NCI-H1694 treated with DMSO at 0.1 percent for 48 hours (cell line): ENCODE data around the gene CNTN4.

Source experiments
- DNase-seq: peaks from one replicate; lab custom pipeline; 2025; lab: John Stamatoyannopoulos, UW

CNTN4 gene

DNA sequence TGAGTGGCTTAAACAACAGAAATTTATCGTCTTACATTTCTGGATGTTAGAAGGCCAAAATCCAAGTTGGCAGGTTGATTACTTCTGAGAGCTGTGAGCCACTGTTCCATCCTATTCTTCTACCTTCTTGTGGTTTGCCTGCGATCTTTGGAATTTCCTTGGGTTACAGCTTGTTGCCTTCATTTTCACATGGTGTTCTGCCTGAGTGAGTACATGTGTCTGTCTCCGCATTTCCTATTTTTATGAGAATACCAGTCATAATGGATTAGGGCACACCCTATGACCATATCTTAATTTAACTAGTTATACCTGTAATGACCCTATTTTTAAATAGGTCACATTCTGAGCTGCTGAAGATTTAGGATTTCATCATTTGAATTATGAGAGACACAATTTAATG is 294.3 kb downstream of the CNTN4 start:
- no peak for DNase-seq

DNA sequence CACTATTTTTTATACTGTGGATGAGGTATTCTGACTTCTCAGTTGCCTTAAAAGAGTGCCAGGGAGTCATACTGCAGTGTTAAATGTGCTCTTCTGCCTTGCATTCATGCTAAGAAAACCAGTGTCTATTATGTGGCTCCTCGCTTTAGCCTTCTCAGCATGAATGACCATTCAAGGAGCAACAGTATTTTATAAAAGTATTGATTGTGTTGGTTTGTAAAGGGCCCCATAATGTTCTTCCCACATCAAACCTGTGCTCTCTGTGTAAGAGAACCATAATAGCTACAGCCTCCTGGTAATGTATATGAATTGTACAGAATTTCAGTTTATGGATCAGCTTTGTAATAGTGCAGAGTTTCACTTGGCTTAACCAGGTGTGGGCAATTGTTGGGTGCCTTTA is 316.4 kb downstream of the CNTN4 start:
- DNase-seq = no peak

DNA sequence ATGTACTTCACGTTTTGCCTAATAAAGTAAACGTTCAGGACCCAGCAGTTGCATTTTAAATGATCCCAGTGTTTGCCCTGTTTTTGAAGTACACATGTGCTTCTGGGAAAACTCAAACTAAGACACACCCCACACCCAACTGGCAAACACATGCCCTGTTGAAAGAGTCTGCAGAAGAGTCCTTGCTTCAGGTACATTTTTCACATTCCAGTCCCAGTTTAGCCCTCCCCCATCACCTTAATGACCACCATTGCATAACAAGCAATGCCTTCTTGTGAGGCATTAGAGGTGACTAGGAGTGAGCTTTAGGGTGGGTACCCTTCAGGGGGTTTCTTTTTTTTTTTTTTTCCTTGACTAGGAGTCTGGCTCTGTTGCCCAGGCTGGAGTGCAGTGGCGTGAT is 322.3 kb downstream of the CNTN4 start:
- DNase-seq = no peak

DNA sequence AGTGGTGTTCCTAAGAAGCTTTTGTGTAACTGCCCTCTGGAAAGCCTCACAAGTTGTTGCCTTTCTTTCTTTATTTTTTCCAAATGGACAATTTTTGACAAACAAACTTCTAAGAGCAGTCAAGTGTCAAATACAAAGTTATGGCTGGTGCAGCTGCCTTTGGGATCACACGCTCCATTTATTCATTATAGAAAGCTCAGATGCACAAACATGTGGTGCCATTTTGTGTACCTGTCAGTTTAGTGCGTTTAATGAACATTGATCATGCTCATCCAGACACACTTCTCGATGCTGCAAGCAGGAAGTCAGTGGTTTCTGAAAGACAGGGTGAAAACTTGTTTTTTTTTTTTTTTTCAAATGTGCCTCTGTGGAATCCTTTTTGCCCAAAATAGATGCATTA is 324.5 kb downstream of the CNTN4 start:
- DNase-seq = no peak

DNA sequence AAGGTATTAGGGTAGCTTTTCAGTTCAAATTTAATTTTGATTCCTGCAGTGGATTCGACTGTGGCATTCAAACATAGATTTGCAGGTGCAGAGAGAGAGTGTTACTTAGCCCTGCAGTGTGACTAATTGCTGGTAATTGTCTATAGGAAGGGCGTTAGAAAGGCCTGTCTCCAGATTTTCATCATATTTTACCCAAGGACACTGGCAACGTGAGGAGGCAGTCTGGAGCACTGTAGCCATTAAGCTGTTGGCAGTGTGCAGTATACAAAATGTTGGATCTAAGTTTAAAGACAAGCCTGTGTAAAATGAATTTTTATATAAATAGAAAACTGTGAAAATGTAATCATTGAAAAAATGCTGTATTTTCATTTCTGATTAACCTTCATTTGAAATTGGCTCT is 342.9 kb downstream of the CNTN4 start:
- no peak for DNase-seq

DNA sequence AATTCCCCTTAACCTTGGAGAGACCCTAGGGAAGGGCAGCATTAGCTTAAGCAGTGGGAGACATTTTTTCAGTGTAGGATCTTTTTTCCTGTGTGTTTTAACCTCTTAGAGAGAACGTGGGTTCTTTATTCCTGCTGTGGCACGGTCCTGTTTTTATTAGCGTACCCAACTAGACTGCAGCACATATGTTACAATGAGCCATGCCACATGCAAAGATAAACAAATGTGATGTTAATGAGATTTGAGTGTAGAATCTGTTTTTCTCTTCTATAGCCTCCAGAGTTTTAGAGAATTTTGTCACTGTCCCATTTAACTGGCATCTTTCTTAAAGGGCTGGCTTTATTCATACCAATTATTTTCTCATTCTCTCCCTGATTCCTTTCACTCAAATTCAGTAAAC is 347.5 kb downstream of the CNTN4 start:
- peak; percentile 7 for DNase-seq

DNA sequence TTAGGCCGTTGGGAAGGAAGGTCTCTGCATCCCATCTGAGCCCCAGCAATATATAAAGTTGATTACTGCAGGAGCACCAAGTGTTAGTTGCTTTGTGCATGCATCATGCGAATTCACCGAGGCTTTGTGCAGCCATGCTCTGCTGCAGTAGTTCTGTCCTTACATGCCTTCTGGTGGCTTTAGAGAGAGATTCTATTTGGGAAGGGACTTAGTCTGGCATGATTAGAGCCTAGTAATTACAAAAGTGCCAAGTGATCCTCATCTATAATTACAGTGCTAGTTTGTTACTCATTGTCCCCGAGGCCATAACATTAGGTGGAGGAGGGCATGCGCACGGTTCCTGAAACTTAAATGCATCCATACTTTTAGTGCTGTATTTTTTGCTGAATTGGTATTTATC is 353.6 kb downstream of the CNTN4 start:
- DNase-seq = peak; percentile 12

DNA sequence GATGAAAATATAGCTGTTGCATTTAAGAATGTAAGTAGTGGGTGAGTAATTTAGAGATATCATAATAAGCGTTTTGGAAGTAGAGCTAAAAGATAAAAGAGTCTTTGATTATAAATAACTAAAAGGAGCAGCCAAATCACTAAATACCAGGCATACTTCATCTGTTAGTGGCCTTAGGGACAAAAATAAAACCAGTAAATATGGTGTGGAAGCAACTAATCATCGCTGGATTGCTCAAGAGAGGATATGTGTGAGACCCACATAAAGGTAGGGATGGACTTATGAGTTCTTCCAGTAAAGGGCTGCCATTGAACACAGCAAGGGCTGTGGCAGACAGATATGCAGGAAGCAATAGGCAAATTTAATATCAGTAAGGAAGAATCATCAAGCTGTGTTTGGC is 356.2 kb downstream of the CNTN4 start:
- no peak for DNase-seq

DNA sequence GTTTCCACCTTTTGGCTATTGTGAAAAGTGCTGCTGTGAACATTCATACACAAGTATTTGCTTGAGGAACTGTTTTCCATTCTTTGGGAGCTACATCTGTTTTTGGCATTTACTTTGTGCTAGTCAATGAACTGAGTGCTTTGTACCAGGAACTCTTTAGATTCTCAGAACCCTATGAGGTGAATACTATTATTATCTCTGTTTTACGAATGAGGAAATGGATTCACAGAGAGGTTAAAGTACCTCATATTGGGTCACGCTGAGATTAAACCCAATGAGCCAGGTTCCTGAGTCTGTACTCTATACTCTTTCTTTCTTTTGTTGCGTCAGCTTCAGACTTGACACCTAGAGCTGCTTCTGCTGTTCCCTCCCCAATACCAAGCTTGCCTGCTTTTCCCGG is 358.1 kb downstream of the CNTN4 start:
- no peak for DNase-seq

DNA sequence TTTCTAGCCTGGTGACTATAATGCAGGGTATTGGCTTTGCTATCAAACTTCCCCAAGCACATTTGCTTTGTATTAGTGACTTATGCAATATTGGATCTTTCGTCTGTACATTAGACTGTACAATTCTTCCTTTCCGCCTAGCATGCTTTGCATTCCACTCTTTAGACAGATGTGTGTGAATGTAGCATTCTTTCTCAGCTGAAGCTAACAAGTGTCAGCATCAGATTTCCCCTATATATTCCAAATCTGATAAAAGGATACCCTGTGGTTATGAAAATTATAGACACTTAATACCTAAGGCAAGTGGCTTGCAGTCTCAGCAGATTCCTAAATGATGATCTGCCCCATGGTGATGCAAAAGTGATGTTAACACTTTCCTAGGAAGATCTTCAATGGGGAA is 360.1 kb downstream of the CNTN4 start:
- no peak for DNase-seq

DNA sequence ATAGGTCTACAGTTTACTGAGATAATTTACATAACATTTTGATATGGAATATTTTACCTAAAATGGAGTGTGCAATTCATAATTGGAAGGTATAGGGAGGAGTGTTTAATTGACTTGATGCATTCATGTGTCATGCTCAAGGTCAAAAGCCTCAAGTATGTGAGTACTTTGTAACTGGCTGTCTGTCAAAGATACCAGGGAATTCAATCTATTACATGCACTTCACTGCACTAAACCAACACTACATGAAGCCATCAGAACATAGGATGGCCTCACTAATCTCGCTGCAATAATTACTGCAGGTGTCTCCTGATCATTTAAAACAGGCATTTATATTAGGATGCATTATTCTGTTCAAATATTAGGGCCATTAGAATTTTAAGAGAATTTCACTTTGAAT is 367.2 kb downstream of the CNTN4 start:
- no peak for DNase-seq

DNA sequence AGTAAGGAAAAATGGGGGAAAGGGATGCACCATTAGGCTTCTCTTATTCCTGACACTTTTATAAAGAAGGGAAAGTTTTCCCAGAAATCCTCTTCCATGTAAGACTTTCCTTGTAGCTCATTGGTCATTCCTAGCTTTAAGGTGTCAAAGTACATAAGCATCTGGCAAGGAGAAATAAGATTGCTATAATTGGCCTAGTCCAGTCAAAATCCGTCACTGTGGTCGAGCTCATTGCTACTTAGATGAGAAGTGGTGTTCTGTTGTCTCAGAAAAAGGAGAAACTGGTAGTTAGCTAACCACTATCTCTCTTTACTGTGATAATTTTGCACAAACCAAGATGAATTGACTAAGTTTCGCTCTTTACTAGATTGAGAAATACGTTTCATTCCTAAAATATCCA is 370.1 kb downstream of the CNTN4 start:
- no peak for DNase-seq

DNA sequence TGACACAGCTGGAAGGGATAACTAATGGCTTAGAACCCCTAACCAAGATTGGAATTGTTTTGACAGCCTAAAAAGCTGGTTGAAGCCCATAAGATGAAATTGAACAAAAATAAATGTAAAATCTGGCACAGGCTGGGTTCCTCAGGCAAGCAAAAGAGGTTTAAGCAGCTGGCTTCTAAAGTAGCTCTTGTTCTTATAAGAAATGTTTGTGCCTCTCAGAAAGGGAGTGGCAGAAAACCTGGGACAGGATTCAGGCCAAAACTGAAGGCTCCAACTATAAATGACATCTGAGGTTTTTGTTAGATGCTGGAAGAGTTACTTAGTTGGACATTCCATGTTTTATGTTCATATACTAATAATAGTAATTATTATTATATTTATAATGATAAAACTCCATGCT is 378.3 kb downstream of the CNTN4 start:
- DNase-seq = no peak

DNA sequence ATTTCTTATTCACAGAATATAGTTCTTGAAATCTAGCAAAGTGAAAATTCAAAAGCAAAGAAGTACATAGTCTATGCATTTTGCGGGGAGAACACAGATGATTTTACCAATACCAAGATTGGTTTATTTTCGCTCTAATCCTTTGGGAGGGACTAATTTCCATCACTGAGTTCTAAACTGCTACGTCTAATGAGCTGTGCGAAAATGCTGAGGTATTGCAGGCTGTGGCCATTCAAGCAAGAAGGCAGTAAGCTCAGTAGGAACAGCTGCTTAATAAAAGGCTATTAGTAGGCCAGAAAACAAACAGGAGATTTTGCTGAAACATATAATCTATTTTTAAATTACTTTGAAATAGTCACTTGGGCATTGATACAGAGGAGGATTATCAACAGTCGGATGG is 379.0 kb downstream of the CNTN4 start:
- no peak for DNase-seq

DNA sequence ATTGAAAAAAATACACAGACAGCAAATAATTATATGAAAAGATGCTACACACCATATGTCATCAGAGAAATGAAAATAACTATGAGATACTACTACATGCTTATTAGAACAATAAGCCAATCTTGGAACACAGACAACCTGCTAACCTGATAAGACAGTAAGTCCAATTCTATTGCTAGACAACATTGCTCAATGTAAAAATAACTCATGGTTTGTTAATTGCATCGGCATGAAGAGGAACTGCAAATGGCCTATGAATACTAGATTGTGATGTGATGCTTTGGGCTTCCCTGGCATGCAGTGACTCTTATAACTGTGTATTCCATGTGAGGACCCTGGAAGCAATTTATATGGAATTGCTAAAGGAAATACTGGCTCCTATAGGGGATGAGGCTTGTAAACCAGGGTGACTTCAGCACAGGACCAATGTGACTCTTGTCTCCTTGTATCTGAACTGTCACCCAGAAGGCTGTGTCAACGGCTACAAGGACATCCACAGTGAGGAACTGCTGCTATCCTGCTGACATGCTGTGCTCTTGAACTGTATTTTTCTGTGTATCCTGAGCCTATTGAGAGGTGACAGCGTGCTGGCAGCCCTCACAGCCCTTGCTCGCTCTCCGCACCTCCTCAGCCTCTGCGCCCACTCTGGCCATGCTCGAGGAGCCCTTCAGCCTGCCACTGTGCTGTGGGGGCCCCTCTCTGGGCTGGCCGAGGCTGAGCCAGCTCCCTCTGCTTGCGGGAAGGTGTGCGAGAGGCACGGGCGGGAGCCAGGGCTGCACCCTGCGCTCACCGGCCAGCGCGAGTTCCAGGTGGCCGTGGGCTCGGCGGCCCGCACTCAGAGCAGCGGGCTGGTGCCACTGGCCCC is 385.7 kb downstream of the CNTN4 start:
- no peak for DNase-seq

DNA sequence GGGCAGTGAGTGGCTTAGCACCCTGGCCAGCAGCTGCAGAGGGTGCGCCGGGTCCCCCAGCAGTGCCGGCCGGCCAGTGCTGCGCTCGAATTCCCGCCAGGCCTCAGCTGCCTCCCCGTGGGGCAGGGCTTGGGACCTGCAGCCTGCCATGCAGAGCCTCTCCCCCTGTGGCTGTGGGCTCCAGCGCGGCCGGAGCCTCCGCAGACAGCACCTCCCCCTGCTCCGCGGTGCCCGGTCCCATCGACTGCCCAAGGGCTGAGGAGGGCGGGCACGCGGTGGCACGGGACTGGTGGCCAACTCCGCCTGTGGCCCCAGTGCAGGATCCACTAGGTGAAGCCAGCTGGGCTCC is 386.3 kb downstream of the CNTN4 start:
- DNase-seq = no peak

DNA sequence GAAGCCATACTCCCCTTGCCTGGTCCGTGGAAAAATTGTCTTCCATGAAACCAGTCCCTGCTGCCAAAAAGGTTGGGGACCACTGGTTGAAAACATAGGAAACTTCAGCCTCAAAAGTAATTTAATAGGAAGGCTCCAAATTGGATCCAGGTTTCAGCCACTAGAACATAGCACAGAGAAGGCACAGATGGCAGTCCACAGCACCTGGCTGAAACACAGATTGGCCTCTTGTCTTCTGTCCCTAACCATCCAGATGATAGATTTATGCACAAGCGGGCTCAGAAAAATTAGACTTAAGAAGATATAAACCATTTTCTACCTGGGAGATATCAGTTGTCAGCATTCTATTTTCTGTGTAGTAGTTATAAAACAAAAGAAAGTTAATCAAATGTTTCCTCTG is 397.1 kb downstream of the CNTN4 start:
- DNase-seq = no peak

DNA sequence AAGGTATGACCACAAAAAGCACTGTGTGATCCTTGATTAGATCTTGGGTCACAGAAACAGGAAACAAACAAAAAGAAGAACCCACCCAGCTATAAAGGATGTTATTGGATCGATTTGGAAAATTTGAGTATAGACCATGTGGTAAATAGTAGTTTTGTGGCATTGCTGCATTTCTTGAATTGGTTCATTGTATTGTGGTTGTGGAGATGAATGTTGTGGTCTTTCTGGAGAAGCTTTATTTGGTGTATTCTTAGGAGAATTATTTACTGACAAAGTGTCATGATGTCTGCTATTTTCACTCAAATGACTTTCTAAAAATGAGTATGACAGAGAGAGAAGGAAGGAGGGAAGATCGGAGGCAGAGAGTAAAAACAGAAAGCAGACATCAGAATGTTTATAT is 406.2 kb downstream of the CNTN4 start:
- DNase-seq = no peak

DNA sequence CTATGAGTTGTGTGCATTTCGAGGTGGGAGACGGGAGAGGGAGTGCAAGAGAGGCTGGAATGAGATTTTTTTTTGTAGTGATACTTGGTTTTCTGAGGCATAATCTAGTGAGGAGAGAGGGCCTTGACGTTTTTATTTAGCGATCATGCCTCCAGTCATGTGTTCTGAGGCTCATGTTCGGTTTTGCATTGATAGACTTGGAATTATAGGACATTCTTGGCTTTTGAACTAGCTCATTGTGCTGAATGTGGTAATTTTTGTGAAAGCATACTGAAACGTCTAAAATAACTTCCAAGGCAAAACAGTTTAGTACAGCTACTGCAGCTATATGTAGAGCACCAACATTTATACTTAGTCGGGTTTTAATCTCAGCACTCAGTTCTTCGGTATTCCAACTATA is 408.1 kb downstream of the CNTN4 start:
- no peak for DNase-seq

DNA sequence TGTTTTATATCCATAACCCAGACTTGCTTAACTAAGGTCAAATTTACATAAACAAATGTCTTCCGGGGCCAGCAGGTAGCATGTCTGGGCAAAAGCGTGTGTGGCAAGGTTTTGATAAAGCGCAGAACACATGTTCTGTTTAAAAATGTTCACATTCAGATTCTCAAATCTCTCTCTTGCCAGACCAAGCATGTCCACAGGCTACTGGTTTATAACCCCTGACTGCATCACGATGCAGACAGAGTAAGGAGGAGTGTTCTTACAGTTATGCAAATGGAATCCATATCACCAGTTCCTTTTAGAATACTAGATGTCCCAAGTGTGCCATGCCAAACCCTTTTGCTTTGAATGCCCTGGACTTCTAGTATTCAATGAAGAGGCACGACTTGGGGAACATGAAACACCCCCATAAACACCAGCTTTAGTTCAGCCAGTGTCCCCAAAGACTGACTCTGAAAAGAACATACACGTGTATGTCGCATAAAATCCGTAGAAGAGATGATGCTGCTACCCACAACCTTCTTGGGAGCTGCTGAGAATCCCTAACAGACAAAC is 412.0 kb downstream of the CNTN4 start:
- peak; percentile 20 for DNase-seq

DNA sequence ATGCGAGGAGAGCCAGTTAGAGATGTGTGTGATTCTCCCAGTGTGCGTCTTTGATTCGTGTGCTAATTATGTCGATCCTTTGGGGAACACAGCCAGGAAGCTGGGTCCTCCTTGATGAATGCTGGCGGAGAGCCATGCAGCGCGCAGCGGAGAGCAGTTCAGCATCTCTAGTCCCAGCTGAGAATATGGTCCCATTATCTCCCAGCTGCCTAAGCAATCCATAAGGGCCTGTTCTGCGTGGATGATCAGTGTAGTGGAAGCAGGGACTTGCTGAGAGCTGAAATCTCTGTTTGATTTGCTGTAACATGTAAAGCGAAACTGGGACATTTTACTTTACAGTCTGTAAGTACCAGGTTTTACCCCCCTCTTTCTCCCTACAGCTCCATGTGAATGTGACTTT is 412.7 kb downstream of the CNTN4 start:
- DNase-seq = peak; percentile 86

DNA sequence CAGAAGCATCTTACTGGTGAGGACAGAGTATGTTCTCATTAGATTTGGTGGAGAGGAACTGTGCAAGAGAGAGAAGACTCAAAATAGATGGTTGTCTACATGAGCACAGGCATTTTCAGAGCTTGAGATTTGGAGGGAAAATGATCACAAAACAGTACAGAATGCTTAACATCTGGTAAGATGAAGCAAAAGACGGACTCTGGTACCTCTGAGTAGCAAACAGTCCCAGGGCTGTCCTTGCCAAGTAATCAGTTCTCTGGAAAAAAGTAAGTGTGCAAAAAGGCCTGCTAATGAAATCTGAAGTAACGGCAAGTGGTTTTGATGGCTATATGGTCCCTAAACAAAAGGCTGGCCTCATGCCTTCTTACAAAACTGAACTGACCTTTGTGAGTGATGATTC is 414.2 kb downstream of the CNTN4 start:
- DNase-seq = peak; percentile 17

DNA sequence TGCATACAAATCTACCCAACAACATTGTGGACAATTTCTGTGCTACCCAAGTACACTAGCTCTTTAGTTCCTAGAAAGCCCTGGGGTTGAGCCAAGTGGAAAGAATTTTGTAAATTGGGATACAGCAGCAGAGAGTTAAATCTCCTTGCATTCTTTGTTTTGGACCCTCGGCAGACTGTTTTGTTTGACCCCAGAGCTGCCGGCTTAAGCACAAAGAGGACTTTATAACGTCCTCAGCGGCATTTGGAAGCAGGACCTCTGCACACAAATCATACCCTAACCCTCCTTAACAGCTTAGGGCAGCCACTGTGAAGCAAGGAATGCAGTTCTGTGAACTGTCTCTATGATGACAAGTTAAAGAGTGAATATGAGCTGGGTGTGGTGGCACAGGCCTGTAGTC is 415.3 kb downstream of the CNTN4 start:
- DNase-seq = peak; percentile 3

DNA sequence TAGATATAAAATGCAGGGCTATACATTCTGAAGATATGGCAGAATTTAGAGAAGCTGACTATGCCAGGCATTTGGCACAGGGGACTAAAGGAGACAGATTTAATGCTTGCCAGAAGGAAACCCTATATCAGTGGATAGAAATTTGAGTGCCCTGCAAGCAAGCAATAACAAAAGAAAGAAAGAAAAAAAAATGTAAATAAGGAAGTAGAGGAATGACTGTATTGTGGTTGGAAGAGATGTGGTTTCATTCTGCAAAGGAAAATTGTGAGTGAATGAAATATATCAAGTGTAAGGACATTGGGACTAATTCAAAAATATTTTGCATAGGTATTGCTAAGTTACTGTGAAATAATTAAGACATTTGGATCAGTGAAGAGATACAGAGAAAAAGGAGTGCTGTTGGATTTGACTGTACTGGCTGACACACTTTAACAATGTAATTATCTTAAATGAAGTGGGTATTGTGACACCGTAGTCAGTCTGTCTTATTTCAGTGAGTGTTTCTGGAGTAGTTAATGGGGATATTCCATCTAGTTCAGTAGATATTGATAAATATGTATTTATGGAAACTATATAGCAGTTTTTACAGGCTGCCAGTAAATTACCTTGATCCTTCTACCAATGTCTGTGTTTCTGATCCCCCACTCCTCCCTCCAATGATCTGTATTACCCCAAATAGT is 418.2 kb downstream of the CNTN4 start:
- no peak for DNase-seq
